H1 (cell line): Measurements from ENCODE around the gene GALNT9. TPM values are rescaled to one million over a fixed set of nuclear protein-coding genes. Genes with fewer than 3 reads are reported as not detected.

Experiments used
- CTCF ChIA-PET: fragments of 300-600 bp; sonication (Branson Sonifier 250); formaldehyde crosslinking; loops from one replicate; lab custom pipeline; 2021; ENCODE audit not compliant: partially characterized antibody; lab: Charles Lee
- POLR2A ChIA-PET: fragments of 300-600 bp; sonication (Branson Sonifier 250); formaldehyde crosslinking; loops from one replicate; lab custom pipeline; 2021; ENCODE audit warnings: inconsistent platforms; ENCODE audit not compliant: partially characterized antibody; lab: Charles Lee
- DNase-seq, 2 experiments: peaks; one replicate each; pipeline versions ENCODE4 v3.0.0 to v3.0.0-alpha.2; 2010 to 2022; ENCODE audit warnings: low spot score in 2 of 2, low read depth in 1 of 2, mixed read lengths in 1 of 2
- FAIRE-seq: peaks from 2 replicates; lab custom pipeline; 2011; peaks lifted over from hg19 to GRCh38; lab: Jason Lieb, UNC
- H2AFZ ChIP-seq: 2 replicates; pipeline ENCODE4 v1.8.1; 2012; ENCODE audit warnings: low read length, inconsistent platforms
- H2AK5ac ChIP-seq: 2 replicates; pipeline ENCODE4 v1.6.1; 2013; ENCODE audit warnings: low read depth, low read length
- H2BK120ac ChIP-seq: replicated peaks from 2 replicates; pipeline ENCODE3; 2013; ENCODE audit warnings: low read depth, low read length, inconsistent platforms
- H2BK12ac ChIP-seq: 2 replicates; pipeline ENCODE4 v1.6.1; 2013; ENCODE audit warnings: low read depth, low read length
- H2BK15ac ChIP-seq: 2 replicates; pipeline ENCODE4 v1.6.1; 2013; ENCODE audit warnings: low read length
- H2BK20ac ChIP-seq: 2 replicates; pipeline ENCODE4 v1.6.1; 2013; ENCODE audit warnings: low read length
- H2BK5ac ChIP-seq: 2 replicates; pipeline ENCODE4 v1.6.1; 2013; ENCODE audit warnings: low read depth, low read length
- H3K14ac ChIP-seq: 2 replicates; pipeline ENCODE4 v1.6.1; 2013; ENCODE audit warnings: inconsistent platforms; ENCODE audit not compliant: insufficient read length
- H3K18ac ChIP-seq: 2 replicates; pipeline ENCODE4 v1.6.1; 2013; ENCODE audit warnings: low read length; ENCODE audit errors: extremely low read depth
- H3K23ac ChIP-seq: 2 replicates; pipeline ENCODE4 v1.6.1; 2013; ENCODE audit warnings: inconsistent platforms; ENCODE audit not compliant: insufficient read length
- H3K23me2 ChIP-seq: 2 replicates; pipeline ENCODE4 v1.6.1; 2013; ENCODE audit warnings: low read depth, low read length
- H3K27ac ChIP-seq: 2 replicates; pipeline ENCODE4 v1.6.1; 2011; ENCODE audit warnings: low read depth, low read length, inconsistent platforms
- H3K27me3 ChIP-seq, 4 experiments: replicated peaks in 1 of 4; 1 replicate in 1 of 4; 2 replicates in 3 of 4; pipeline versions ENCODE4 v1.6.1 to v1.8.1; 2011 to 2013; ENCODE audit warnings: low read length in 3 of 4, mild to moderate bottlenecking in 3 of 4, inconsistent platforms in 2 of 4, mixed read lengths in 2 of 4, moderate library complexity in 1 of 4; ENCODE audit not compliant: control insufficient read depth in 3 of 4, insufficient read depth in 3 of 4; ENCODE audit errors: extremely low read depth in 1 of 4
- H3K36me3 ChIP-seq, 4 experiments: 2 replicates each; pipeline versions ENCODE4 v1.6.1 to v1.8.1; 2011 to 2013; ENCODE audit warnings: mild to moderate bottlenecking in 4 of 4, low read length in 3 of 4, moderate library complexity in 2 of 4, control low read depth in 1 of 4, inconsistent platforms in 1 of 4; ENCODE audit not compliant: insufficient read depth in 4 of 4, control insufficient read depth in 2 of 4
- H3K4ac ChIP-seq: replicated peaks from 2 replicates; pipeline ENCODE3; 2013; ENCODE audit warnings: low read length, low read depth, mixed read lengths, inconsistent platforms; ENCODE audit not compliant: insufficient read length
- H3K4me1 ChIP-seq, 4 experiments: replicated peaks in 1 of 4; 1 replicate in 1 of 4; 2 replicates in 3 of 4; pipeline versions ENCODE4 v1.6.1 to v1.8.1; 2011 to 2013; ENCODE audit warnings: low read length in 3 of 4, inconsistent platforms in 2 of 4, mixed read lengths in 1 of 4; ENCODE audit not compliant: insufficient read depth in 4 of 4, control insufficient read depth in 3 of 4
- H3K4me2 ChIP-seq, 2 experiments: 2 replicates each; pipeline versions ENCODE4 v1.6.1 to v1.8.1; 2011 to 2013; ENCODE audit warnings: low read depth in 2 of 2, low read length in 2 of 2, control low read depth in 1 of 2, inconsistent platforms in 1 of 2, mild to moderate bottlenecking in 1 of 2; ENCODE audit not compliant: insufficient read depth in 1 of 2
- H3K4me3 ChIP-seq, 4 experiments: fragments of 200-600, 300-600 bp in 1 of 4; sonication (generic), shearing (Covaris generic), sonication (Bioruptor Twin) in 1 of 4; 2 replicates each; pipeline versions ENCODE4 v1.5.1 to v1.8.1; 2011 to 2016; ENCODE audit warnings: low read length in 4 of 4, low read depth in 3 of 4, control low read depth in 2 of 4, inconsistent platforms in 2 of 4, mild to moderate bottlenecking in 2 of 4, mixed read lengths in 1 of 4, moderate library complexity in 1 of 4; ENCODE audit not compliant: insufficient read depth in 2 of 4; ENCODE audit errors: extremely low read depth in 1 of 4
- H3K56ac ChIP-seq: replicated peaks from 2 replicates; pipeline ENCODE3; 2013; ENCODE audit warnings: low read depth, mild to moderate bottlenecking, mixed read lengths, low read length, inconsistent platforms; ENCODE audit not compliant: insufficient read length
- H3K79me1 ChIP-seq: 2 replicates; pipeline ENCODE4 v1.6.1; 2013; ENCODE audit warnings: low read depth, low read length, control low read depth
- H3K79me2 ChIP-seq, 2 experiments: 2 replicates each; pipeline versions ENCODE4 v1.6.1 to v1.8.1; 2012 to 2013; ENCODE audit warnings: low read length in 2 of 2, mild to moderate bottlenecking in 2 of 2, inconsistent platforms in 1 of 2; ENCODE audit not compliant: insufficient read depth in 2 of 2, control insufficient read depth in 1 of 2
- H3K9ac ChIP-seq, 4 experiments: replicated peaks in 1 of 4; 1 replicate in 1 of 4; 2 replicates in 3 of 4; pipeline versions ENCODE4 v1.6.1 to v1.8.1; 2011 to 2013; ENCODE audit warnings: low read depth in 3 of 4, low read length in 3 of 4, control low read depth in 2 of 4, mild to moderate bottlenecking in 2 of 4, moderate library complexity in 2 of 4, inconsistent platforms in 1 of 4; ENCODE audit errors: extremely low read depth in 1 of 4
- H3K9me3 ChIP-seq, 2 experiments: 2 replicates each; pipeline versions ENCODE4 v1.6.1 to v1.8.1; 2012 to 2013; ENCODE audit warnings: mild to moderate bottlenecking in 2 of 2, moderate library complexity in 2 of 2, control low read depth in 1 of 2, inconsistent platforms in 1 of 2, low read depth in 1 of 2, low read length in 1 of 2, mixed read lengths in 1 of 2; ENCODE audit not compliant: insufficient read depth in 2 of 2
- H4K20me1 ChIP-seq, 2 experiments: replicated peaks in 1 of 2; 2 replicates each; pipeline versions ENCODE3 to v1.8.1; 2011 to 2013; ENCODE audit warnings: inconsistent platforms in 2 of 2, low read length in 2 of 2, mild to moderate bottlenecking in 1 of 2; ENCODE audit not compliant: insufficient read depth in 2 of 2, control insufficient read depth in 1 of 2
- H4K5ac ChIP-seq: 2 replicates; pipeline ENCODE4 v1.6.1; 2013; ENCODE audit warnings: low read length, low read depth, mixed read lengths, inconsistent platforms; ENCODE audit not compliant: insufficient read length
- H4K8ac ChIP-seq: 2 replicates; pipeline ENCODE4 v1.8.0; 2013; ENCODE audit warnings: mild to moderate bottlenecking, moderate library complexity, low read length, inconsistent platforms; ENCODE audit not compliant: insufficient read depth; ENCODE audit errors: extremely low read depth
- H4K91ac ChIP-seq: replicated peaks from 2 replicates; pipeline ENCODE3; 2013; ENCODE audit warnings: low read length, mixed read lengths, inconsistent platforms; ENCODE audit not compliant: insufficient read length
- EZH2 ChIP-seq: fragments of 200-600 bp; sonication (generic); IDR thresholded peaks from 2 replicates; pipeline ENCODE4 v1.7.1; 2012; ENCODE audit warnings: low read depth, mild to moderate bottlenecking, moderate library complexity, low read length, inconsistent platforms; ENCODE audit not compliant: severe bottlenecking
- GABPA ChIP-seq: IDR thresholded peaks from 2 replicates; pipeline ENCODE4 v1.6.1; 2011; ENCODE audit warnings: mild to moderate bottlenecking, low read length, moderate library complexity, borderline replicate concordance; ENCODE audit not compliant: insufficient read depth
- JUND ChIP-seq: IDR thresholded peaks from 2 replicates; pipeline ENCODE4 v1.6.1; 2011; ENCODE audit warnings: mild to moderate bottlenecking, improper control_type of control experiment, low read length
- RXRA ChIP-seq: IDR thresholded peaks from 2 replicates; pipeline ENCODE4 v1.6.1; 2011; ENCODE audit warnings: low read depth, mild to moderate bottlenecking, low read length, moderate library complexity; ENCODE audit not compliant: insufficient read depth
- SIRT6 ChIP-seq: IDR thresholded peaks from one replicate; pipeline ENCODE4 v1.7.1; 2012; ENCODE audit warnings: low read length, inconsistent platforms
- SP4 ChIP-seq: IDR thresholded peaks from 2 replicates; pipeline ENCODE4 v1.6.1; 2012; ENCODE audit warnings: low read length, inconsistent platforms
- WGBS, 2 experiments: shearing (Covaris generic) in 1 of 2; methylation state at CpG; one replicate each; pipeline versions ENCODE4 v1.1.6 to v1.1.7; 2013 to 2015; ENCODE audit warnings: low lambda C conversion rate in 2 of 2, mixed read lengths in 2 of 2, inconsistent platforms in 1 of 2, low coverage in 1 of 2, missing lambda C conversion rate in 1 of 2; ENCODE audit not compliant: insufficient replicate concordance in 2 of 2, insufficient coverage in 1 of 2, insufficient read length in 1 of 2; ENCODE audit errors: extremely low coverage in 1 of 2, missing lambda C conversion rate in 1 of 2; 5-methylcytosine and 5-hydroxymethylcytosine counted together
- polyA plus RNA-seq, 7 experiments: library from polyadenylated mRNA; depleted of rRNA in 3 of 7; stranded (reverse) in 5 of 7; unstranded in 2 of 7; fragments of >200 nt in 5 of 7; fragments of 200-250 nt in 2 of 7; gene quantifications; 1 replicate in 5 of 7; 2 replicates in 1 of 7; 4 replicates in 1 of 7; pipeline versions ENCODE4 v1.2.1 to v1.2.3, GENCODE V29; 2011 to 2013; ENCODE audit warnings: missing spikeins in 2 of 7, mixed read lengths in 2 of 7
- total RNA-seq: library from RNA; stranded (reverse); fragmentation: NEBNext Ultra II Directional; extraction: Animal tissue kit (Norgen Biotek cat#: 25700); gene quantifications from 2 replicates; pipeline ENCODE4 v1.2.1, GENCODE V29; 2021
- TF ChIP-seq, protein P1 (sequence below): IDR thresholded peaks from 2 replicates; pipeline ENCODE4 v1.6.1; 2012; ENCODE audit warnings: inconsistent platforms
- TF ChIP-seq, protein P2 (sequence below), 3 experiments: IDR thresholded peaks; 1 replicate in 2 of 3; 2 replicates in 1 of 3; pipeline versions ENCODE4 v1.5.1 to v1.6.1; 2011; ENCODE audit warnings: low read length in 3 of 3, mild to moderate bottlenecking in 3 of 3, inconsistent platforms in 2 of 3, low read depth in 1 of 3, moderate library complexity in 1 of 3; ENCODE audit not compliant: insufficient read depth in 1 of 3; ENCODE audit errors: control extremely low read depth in 1 of 3
- TF ChIP-seq, protein P3 (sequence below): IDR thresholded peaks from 2 replicates; pipeline ENCODE4 v1.6.1; 2012; ENCODE audit warnings: inconsistent platforms

The GALNT9 gene
- total and polyA plus RNA-seq, 2 of the 8 experiments (the other 6 are each of a cell fraction or from before 2014, with no cell fraction given): 2.0 to 3.6 TPM

DNA sequence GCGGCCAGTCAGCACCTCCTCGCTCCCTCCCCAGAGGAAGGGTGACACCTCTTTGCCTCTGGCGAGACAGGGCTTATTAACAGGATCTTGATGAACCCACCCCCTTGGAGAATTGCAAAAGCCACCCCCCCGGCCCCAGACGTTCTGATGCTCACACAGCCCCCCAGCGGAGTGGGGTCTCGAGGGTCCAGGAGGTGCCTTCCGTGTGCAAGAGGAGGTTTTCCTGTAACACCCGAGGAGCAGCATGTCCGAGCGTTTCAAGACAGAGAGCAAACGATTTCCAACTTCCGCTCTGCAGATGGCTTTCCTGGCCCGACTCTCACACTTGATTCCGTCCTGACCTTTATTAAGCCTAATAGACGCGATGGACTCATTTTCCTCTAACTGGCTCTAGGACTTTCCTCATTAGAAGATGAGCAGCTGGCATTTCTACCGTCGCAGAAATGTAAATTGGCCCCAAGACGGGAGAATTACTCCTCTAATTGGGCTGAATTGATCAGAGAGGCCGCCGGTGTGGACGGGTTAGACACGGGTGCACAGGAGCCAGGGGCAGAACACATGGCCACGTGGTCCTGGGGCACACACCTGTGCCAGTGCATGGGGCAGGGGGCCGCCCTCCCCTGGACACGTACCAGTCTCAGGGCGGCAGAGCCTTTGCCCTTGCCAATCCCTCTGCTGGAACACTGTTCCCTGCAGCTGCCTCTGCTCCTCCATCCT is 100.8 kb downstream of the GALNT9 start:
- no peak for FAIRE-seq
- H3K36me3 ChIP-seq: no peaks in the 10 kb centered on the region
- no peak overlapping the region for H3K9ac ChIP-seq
- no peak overlapping the region for H2BK20ac ChIP-seq
- no peak overlapping the region for H2BK120ac ChIP-seq
- H2AK5ac ChIP-seq: no peak overlapping the region
- H2BK15ac ChIP-seq: no peak overlapping the region
- H3K23me2 ChIP-seq: peaks cover 25% of the 10 kb centered on the region; the same call in 1 of the 2 replicates
- H3K18ac ChIP-seq: no peak overlapping the region
- H3K79me2 ChIP-seq: no peaks in the 10 kb centered on the region
- H2BK12ac ChIP-seq: no peak overlapping the region
- no peaks in the 10 kb centered on the region for H3K79me1 ChIP-seq
- H3K4me1 ChIP-seq: no peaks in the 10 kb centered on the region
- H3K56ac ChIP-seq: no peak overlapping the region
- CTCF ChIA-PET: interaction anchor here (0.8 to 1.4 kb wide), 3 partner anchors 35 to 145 kb away, joined by 3 to 4 read pairs (median 4); no protein-coding TSS in a partner anchor
- H3K4me2 ChIP-seq: no peak overlapping the region
- no peak overlapping the region for H4K5ac ChIP-seq
- H3K23ac ChIP-seq: no peak overlapping the region
- 93% methylated on average over 28 of the region's 28 CpGs; no CpG with 5 or more reads in 1 of the 2 experiments for WGBS, 2 experiments
- POLR2A ChIA-PET: no interaction called here
- no peak overlapping the region for H2AFZ ChIP-seq
- no peak for DNase-seq
- H4K20me1 ChIP-seq: peaks cover 0 to 8% of the 10 kb centered on the region in 2 experiments
- no peak overlapping the region for H3K27ac ChIP-seq
- no peak overlapping the region for H3K4me3 ChIP-seq
- H4K91ac ChIP-seq: no peak overlapping the region
- H3K14ac ChIP-seq: no peak overlapping the region
- peaks cover 0 to 8% (median 1%) of the 10 kb centered on the region in 4 experiments; a peak in 4 of 7 replicates for H3K27me3 ChIP-seq
- H3K4ac ChIP-seq: no peak overlapping the region
- H4K8ac ChIP-seq: no peak overlapping the region
- no peak overlapping the region for H2BK5ac ChIP-seq
- H3K9me3 ChIP-seq: peaks cover 0 to 10% of the 10 kb centered on the region in 2 experiments; a peak in 1 of 4 replicates
- TF ChIP-seq RXRA: no peak
- no peak for TF ChIP-seq GABPA
- TF ChIP-seq EZH2: no peak
- no peak for TF ChIP-seq SIRT6
- TF ChIP-seq, protein P1, sequence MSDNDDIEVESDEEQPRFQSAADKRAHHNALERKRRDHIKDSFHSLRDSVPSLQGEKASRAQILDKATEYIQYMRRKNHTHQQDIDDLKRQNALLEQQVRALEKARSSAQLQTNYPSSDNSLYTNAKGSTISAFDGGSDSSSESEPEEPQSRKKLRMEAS: no peak
- TF ChIP-seq, protein P2, sequence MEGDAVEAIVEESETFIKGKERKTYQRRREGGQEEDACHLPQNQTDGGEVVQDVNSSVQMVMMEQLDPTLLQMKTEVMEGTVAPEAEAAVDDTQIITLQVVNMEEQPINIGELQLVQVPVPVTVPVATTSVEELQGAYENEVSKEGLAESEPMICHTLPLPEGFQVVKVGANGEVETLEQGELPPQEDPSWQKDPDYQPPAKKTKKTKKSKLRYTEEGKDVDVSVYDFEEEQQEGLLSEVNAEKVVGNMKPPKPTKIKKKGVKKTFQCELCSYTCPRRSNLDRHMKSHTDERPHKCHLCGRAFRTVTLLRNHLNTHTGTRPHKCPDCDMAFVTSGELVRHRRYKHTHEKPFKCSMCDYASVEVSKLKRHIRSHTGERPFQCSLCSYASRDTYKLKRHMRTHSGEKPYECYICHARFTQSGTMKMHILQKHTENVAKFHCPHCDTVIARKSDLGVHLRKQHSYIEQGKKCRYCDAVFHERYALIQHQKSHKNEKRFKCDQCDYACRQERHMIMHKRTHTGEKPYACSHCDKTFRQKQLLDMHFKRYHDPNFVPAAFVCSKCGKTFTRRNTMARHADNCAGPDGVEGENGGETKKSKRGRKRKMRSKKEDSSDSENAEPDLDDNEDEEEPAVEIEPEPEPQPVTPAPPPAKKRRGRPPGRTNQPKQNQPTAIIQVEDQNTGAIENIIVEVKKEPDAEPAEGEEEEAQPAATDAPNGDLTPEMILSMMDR (IDR thresholded peaks at IDR 0.05; ENCODE audit: control extremely low read depth in 1 of 3, insufficient read depth in 1 of 3, low read depth in 1 of 3, low read length in 3 of 3): no peak
- TF ChIP-seq, protein P3, sequence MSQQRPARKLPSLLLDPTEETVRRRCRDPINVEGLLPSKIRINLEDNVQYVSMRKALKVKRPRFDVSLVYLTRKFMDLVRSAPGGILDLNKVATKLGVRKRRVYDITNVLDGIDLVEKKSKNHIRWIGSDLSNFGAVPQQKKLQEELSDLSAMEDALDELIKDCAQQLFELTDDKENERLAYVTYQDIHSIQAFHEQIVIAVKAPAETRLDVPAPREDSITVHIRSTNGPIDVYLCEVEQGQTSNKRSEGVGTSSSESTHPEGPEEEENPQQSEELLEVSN: no peak
- no peak for TF ChIP-seq SP4
- no peak for TF ChIP-seq JUND
